NCI-H510A (cell line): ENCODE measurements around the gene MVK.
A peak's percentile ranks its signal among the peaks of the same experiment; 100 is the strongest.

Experiments
- DNase-seq: peaks from one replicate; lab custom pipeline; 2025; lab: John Stamatoyannopoulos, UW

The MVK gene

DNA sequence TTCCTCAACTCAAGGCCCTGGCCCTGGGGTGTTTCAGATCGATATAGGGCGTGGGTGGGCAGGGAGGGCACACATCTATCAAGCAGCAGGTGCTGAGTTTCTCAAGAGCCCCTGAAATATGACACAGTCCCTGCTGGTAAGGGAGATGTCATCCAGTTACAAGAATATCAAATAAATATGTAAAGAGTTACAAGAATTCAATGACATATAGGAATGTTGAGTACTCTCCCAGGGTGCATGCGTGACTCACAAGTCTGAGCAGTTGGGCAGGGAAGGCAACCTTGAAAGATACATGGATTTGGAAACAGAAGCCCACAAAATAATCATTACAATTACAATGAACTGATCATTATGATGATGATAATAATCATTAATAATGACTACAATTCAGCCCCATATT, 35.2 kb downstream of the MVK start:
- DNase-seq, result no peak

DNA sequence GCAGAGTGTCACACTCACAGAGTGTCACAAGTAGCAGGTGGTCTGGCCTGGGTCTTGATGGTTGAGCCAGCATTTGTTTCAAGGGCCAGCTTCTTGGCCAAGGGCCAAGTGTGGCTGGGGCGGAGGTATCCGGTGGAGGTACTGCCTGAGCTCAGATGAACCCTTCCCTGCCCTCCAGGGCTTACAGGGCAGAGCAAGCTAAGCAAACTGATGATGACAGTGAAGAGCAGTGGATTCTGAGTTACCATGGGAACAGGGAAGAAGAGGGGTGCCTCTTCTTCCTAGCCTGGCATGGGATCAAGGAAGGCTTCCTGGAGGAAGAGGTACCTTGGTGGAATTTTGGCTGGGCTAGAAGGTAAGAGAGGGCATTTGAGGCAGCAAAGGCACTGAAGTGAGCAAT, 35.7 kb downstream of the MVK start:
- peak; percentile 77 for DNase-seq

- no peak for DNase-seq
Observed at GRCh38 chr12:109610523-109610922, 36.9 kb downstream of the MVK start.

DNA sequence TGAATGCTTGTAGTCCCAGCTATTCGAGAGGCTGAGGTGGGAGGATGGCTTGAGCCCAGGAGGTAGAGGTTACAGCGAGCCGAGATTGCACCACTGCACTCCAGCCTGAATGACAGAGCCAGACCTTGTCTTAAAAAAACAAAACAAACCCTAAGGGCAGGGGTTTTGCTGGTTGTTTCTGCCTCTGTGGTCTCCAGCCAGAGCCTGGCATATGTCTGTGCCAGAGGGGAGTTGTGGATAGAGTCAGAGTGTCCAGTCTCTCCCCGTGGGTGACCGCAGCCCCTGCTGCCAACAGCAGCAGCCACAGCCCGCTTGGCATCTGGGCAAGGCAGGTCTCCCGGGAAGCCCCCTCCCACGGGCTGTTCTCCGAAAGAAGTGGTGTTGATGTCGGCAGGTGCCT, 37.6 kb downstream of the MVK start:
- DNase-seq, result no peak

DNA sequence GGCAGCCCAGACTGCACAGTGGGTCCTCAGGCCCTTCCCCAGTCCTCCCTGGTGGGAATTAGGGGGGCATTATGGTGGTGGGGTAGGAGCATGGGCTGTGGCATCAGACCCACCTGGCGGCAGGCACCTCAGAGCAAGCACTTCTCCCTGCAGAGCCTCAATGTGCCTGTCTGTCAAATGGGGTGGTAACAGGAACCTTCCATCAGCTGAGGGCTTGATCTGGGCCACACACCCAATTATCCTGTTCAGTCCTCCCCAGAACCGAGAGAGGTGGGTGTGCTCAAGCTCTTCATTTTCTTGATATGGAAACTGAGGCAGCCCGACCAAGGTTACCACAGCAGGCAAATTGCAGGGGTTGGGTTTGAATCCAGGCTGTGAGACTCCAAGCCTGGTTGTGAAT, 38.4 kb downstream of the MVK start:
- DNase-seq, result no peak

- DNase-seq, result no peak
Observed at GRCh38 chr12:109612975-109613502, 39.4 kb downstream of the MVK start.

- no peak for DNase-seq
Observed at GRCh38 chr12:109613649-109614455, 40.3 kb downstream of the MVK start.

- no peak for DNase-seq
Observed at GRCh38 chr12:109615556-109616229, 42.1 kb downstream of the MVK start.

- no peak for DNase-seq
Observed at GRCh38 chr12:109617491-109617890, 43.9 kb downstream of the MVK start.

DNA sequence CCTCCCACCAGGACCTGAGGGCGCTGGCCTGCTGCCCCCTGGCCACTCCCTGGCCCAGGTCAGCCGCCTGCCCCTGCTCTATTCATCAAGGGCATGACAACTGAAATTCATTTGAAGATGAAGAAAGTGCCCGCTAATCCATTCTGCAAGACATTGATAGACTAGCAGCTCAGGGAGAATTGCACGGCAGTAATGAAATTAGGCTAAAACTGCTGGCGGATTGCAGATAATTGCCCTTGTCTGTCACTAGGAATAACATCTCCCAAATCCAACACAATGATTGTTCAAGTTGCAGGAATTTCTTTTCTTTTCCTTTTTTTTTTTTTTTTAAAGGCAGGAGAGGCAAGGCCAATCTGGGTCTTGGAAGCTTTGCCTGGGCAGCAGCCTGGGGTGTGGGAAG, 44.5 kb downstream of the MVK start:
- no peak for DNase-seq

- no peak for DNase-seq
Observed at GRCh38 chr12:109619002-109619604, 45.5 kb downstream of the MVK start.

- no peak for DNase-seq
Observed at GRCh38 chr12:109621211-109621694, 47.7 kb downstream of the MVK start.

GRCh38 chr12:109621901-109622364, 48.3 kb downstream of the MVK start:
- DNase-seq, result peak; percentile 74

DNA sequence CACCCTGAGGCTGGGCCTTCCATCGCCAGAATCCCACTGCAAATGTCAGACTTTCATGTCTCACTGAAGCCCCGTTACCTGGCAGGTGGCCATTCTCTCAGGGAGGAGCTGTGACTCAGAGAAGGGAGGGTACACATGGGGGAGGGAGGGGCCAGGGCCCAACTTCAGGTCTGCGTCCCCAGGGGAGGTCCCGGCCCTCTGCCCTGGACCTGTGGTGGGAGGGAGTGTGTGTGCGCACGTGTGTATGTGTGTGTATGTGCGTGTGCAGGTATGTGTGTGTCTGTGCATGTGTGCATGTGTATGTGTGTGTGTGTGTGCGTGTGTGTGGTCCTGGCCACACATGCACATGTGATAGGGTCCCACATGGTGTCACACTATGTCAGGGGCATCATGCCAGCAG, 50.9 kb downstream of the MVK start:
- no peak for DNase-seq

DNA sequence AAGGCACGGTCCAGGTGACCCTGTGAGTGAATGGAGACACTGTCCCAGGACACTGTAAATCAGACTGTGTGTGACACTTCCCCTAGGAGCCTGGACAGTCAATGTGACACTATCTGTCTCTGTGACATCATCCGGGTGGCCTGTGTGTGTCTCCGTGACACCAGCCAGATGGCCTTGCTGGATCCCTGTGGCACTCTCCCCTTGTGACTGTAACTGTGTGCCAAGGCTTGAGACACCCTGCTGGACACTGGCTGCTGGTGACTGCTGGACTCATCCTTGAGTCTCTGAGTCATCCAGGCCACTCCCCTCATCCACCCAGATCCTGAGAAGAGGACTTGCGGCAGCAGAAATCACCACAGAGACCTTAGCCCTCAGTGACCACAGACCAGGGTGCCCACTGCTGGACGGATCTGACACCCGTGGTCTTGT, 51.6 kb downstream of the MVK start:
- DNase-seq, result no peak

GRCh38 chr12:109625749-109626377, 52.3 kb downstream of the MVK start:
- DNase-seq, result no peak

DNA sequence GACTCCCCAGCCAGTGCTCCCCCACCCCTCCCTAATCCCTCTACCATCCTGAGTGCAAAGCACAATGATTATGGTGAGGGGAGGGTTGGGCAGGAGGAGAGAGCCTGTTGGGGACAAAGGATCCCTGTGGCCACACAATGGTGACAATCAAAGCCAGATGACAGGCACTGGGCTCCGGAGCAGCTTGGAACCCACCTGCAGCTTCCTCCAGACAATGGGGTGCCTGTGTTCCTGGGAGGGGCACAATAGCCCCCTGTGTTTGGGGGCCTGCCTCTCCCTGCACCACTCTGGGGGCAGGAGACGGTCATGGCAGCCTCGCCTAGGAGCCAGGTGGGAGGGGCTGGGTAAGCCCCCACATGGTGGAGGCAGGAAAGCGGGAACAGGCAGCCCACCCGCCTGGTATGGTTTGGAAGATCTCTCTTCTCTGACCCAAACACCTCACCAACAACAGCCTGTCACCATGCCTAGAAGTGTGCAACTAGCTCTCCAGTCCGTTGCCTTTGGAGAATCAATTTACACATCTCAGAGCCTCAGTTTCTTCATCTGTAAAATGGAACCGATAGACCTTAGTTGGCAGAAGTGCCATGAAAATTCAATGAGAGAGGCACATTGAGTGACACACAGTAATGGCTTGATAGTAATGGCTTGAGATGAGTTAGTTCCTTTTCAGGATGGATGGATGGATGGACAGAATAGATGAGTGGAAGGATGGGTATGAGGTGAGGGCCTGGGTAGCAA, 53.0 kb downstream of the MVK start:
- DNase-seq, result no peak

DNA sequence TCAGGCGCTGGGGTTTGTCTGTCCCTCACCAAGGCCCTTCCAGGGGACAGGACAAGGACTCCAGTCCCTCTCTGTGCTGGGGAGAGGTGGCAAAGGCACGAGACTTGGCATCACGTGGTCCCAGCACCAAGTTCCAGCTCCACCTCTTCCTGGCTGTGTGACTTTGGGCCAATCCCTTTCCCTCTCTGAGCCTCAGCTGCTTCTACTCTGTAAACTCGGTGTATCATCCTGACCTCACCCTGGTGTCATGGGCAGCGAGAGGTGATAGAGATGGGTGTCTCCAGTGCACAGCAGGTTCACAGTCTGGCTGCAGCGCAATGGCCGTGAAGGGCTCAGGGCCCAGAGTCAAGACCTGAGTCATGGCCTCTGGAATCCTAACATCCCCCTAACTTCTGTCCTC, 54.0 kb downstream of the MVK start:
- DNase-seq, result no peak

- DNase-seq, result no peak
Observed at GRCh38 chr12:109630107-109630506, 56.5 kb downstream of the MVK start.

GRCh38 chr12:109630815-109631214, 57.2 kb downstream of the MVK start:
- DNase-seq, result no peak

- no peak for DNase-seq
Observed at GRCh38 chr12:109631302-109631701, 57.7 kb downstream of the MVK start.
